Stimulated activated CD4-positive, alpha-beta T cell treated with anti-CD3 and anti-CD28 coated beads, Interleukin-1b, Interleukin-23, amount 100 ng/mL, for 4 hours (primary cell): ENCODE measurements around the gene ANO6.
"Not testable (repeated sequence)": the region's sequence is repeated elsewhere in the genome, so short reads cannot be mapped to it uniquely, and the experiment has no call there.

Experiments
- DNase-seq, 2 donors: peaks; one replicate each; pipeline ENCODE4 v3.0.0-alpha.2; 2020; ENCODE audit warnings: low read depth in 2 of 2

ANO6 gene

DNA sequence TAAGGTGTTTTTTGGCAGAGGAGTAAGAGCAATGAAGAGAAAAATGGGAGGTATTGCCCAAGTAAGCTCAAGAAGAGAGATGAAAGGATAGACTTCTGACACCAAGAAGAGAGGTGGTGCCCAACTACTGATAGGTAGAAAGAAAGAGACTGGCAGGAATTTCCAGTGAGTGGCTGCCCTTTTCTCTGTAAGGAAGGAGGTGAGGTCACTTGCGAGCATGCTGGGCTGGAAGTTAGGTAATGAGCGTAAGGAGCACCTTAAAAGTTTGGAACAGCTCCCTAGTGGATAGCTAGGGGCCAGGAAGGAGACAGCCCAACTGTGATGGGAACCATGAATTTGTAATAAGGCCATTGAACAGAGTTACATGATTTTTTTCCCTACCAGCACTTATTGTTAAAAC, 127.0 kb downstream of the ANO6 start:
- no peak for DNase-seq

DNA sequence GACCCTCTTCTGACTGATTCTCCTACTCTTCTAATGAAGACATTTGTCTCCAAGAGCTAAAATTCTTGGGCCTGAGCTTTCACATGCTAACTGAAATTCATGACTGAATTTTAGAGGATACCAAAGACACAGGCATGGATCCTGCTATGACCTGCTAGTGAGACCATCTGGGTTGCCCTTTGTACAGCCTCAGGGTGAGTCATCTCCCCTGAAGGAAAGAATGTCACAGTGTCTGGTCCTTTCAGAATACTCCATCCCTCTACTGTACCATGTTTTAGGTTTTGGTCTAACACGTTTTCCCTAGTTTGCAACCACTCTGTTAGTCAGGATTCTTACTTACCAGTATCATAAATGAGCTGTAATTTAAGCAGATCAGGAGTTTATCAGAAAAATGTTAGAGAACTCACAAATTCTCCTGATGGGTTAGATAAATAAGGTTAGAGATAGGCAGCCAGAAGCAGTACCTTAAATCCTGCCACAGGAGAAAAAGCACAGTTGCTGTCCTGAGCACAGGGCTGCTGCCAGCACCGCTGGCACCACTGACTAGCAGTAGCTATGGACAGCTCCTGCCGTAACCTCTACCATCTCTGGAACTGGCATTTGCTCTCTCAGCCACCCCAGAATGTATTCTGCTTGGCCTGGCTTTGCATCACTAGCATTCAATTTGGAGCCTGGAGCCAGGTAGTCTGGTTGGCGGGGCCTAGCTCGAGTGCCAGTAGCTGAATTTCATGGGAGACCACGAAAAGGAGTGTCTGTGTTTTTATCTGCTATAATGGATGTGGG, 127.6 kb downstream of the ANO6 start:
- no peak for DNase-seq

DNA sequence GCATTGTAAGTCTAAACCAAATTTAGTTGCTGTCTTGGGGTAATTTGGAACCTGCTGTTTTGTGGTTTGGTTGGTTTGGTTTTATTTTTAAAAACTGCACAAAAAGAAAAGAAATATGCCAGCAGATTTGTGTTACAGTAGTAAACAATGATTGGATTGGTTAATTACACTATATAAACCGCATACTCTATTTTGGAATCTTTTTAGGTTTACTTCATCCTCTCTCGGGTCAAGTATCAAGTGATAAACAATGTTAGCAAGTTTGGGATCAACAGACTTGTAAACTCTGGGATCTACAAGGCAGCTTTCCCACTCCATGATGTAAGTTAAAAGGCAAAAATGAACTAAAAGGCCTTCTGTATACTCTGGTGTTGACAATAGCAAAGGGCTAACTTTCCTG, 132.4 kb downstream of the ANO6 start:
- no peak for DNase-seq

DNA sequence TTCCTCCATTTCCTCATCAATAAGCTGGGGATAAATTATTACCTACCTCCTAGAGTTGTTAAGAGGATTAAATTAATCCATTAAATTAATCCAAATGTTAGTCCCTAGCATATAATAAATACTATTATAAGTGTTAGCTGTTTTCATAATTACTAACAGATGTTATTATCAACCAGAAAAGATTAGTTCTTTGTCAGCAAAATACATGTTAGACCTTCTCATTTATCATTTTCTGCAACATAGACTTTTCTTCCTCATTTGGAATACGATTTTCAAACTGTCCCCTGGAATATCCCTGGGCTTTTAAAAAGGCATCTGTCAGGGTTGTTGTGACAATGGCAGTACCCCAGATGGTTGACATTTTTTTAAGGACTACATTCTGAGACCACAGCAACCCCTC, 133.1 kb downstream of the ANO6 start:
- no peak for DNase-seq

DNA sequence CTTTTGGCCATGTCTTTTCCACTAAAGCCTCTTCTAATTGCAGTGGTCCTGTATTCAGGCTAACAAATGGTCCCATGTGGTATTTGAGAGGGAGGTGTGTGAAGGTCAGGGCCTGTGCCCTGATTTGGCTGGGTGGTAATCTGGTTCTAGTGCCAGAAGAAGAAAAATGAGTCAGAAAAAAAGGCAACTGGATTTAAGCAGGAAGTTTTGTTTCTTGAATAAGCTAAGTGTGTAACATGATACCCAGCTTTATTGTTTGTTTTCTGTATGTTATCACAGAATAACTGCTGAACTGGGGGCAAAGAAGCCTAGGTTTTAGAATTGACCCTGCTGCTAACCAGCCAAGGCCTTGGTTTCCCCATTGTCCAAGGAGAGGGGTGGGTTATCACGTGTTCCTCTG, 134.0 kb downstream of the ANO6 start:
- no peak for DNase-seq

DNA sequence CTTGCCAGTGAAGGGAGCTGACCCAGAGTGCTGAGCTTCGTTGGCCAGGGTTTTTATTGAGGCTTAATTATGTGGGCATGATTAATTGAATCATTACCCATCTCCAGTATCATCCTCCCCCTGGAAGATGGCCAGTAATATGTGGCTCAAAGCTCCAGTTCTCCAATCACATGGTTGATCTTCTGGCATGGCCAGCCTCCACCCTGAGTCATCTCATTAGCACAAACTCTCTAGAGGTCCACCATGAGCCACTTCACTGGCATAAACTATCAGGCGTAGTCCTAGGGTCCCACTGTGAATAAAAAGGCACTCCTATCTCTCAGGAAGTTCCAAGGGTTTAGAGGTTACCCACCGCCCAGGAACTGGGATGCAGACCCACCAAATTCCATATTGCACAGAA, 135.0 kb downstream of the ANO6 start:
- DNase-seq = no peak

DNA sequence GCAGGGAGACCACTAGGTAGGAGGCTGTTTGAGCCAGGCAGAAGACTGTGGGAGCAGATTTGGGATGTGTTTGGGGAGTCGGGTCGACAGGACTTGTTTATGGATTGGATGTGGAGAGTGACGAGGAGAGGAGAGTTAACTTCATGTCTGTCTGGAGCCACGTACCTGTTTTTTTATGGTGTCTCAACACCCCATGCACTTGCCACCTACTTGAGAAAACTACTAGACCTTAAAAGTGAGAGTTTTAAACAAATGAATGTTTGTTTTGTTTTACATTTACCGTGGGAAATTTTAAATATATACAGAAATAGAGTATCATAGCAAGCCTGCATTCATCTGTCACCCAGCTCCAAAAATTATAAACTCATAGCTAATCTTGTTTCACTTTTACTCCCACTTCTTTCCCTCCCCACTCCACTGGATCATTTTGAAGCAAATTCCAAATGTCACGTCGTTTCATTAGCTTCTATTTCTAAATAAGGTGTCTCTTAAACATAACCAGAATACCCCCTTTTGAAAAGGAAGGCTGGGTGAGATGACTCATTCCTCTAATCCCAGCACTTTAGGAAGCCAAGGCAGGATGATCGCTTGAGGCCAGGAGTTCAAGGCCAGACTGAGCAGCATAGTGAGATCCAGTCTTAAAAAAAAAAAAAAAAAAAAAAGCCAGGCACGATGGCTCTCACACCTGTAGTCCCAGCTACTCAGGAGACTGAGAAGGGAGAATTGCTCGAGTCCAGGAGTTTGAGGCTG, 136.2 kb downstream of the ANO6 start:
- DNase-seq = no peak

DNA sequence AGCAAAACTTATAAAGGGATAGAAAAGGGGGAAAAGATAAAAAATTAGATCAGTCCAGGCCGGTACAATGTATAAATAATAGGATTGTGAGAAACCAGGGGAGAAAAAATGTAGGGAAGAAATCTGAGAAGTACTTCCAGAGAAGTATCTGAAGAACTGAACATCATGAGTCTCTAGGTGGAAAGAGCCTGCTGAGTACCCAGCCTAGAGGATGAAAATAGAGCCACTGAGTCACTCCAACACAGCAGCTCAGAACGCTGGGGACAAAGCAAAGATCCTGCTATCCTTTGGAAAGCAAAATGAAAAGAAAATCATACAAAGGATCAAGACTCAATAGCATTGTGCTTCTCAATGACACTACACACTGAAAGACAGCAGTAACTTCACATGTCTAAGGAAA, 138.0 kb downstream of the ANO6 start:
- no peak for DNase-seq

DNA sequence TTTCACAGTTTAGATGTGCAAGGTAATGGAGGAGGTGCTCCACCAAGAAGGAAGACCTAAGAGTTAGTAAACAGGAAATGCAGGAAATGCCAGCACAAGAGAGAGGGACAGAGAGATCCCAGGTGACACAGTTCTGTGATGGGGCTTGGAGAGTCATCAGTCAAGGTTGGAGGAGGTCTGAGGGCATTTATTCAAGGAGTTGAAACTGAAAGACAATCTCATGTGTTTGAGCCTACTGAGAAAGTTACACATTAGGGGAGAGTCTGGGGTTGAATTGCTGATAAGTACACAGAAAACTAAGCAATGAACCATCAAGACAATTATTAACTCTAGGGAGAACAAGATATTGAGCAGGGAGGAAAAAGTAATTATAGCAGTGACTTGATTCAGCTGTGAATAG, 138.5 kb downstream of the ANO6 start:
- no peak for DNase-seq

DNA sequence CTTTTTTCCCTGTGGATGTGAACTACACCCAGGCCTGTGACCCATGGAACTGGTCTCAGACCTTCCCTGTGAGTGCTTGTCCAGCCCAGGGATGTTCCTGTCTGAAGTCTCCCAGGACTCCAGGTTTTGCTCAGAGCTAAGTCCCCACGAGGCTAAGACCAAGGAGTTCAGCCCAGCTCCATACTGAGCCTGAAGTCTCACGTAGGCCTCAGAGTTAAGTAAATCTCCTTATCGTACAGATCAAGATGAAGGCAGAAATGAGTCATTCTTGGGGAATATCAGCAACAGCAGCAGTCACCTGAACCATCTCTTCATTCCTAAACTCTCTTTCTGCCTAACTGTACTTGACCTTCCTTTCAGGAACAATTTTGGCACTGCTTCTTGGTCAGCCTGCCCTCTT, 139.8 kb downstream of the ANO6 start:
- DNase-seq = no peak

DNA sequence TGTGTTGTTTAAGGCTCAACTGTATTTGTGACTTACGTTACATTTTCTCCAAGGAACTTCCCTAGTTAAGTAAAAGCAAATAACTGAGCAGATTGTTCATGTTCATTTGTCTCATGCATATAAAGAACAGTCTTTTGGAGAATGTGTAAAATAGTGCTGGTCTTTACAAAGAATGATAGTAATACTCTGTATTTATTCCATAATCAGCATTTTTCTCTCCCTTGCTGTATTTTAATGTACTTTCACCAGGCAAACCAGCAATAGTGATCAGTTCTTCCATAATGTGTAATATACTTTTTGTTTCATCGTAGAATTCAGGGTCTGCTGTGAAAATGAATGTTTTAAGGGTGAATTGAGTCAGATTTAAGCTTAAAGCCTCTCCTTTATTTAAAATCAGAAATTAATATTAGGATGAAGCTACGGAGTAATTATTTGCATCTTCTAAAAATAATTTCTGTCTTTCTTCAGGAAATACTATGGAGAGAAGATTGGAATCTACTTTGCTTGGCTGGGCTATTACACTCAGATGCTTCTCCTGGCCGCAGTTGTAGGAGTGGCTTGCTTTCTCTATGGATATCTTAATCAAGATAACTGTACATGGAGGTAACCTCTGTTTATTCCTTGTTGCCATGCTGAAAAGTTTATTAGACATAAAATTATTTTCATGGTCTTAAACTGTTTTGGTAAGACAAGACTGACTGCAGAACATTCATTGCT, 141.1 kb downstream of the ANO6 start:
- DNase-seq = no peak

DNA sequence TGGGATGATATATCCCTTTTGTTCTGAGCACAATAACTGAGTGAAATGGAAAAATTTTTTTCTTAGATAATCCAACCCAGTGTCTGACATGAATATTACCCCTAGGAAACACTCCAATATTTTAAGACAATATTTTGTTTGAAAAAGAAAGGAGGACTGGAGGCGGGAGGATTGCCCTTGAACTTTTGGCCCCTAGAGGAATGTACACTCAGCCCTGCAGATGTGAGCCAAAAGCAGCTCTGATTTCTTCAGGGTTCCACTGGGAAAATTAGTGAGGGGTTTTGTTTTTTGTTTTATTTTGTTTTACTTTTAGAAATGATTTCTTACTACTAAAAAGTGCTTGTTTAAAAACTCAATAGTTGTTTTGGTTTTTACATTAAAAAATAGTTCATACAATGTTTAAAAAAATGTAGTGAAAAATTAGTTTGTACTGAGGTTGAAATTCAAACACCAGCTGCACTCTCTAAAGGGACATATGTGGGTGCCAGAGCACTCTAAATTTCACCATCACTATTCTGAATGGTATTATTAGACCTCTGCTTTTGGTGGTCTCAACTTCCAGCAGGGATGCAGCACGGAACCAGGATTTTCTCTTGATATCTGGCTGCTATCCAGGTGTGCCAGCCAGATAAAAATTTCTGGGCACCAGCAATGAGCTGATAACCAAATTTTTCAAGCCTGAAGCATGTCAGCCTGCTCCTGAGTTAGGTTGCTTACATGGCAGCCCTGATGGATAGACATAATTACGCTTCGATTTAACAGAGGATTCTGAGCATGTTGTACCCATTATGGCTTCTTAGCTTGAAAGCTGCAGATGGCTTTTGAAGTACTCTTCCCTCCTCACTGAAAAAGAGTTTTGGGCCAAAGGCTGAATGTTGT, 141.9 kb downstream of the ANO6 start:
- no peak for DNase-seq

DNA sequence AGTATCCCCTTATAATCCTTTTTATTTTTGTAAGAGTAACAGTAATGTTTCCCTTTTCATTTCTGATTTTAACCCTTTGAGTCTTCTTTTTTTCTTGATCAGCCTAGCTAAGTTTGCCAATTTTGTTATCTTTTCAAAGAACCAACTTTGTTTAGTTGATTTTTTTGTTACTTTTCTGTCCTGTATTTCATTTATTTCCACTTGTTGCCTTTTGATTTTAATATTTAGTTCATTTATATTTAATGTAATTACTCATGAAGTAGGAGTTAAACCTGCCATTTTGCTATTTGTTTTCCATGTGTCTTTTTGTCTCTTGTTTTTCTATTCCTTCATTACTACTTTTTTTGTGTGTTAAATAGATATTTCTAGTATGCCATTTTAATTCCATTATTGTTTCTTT, 146.4 kb downstream of the ANO6 start:
- no peak for DNase-seq

DNA sequence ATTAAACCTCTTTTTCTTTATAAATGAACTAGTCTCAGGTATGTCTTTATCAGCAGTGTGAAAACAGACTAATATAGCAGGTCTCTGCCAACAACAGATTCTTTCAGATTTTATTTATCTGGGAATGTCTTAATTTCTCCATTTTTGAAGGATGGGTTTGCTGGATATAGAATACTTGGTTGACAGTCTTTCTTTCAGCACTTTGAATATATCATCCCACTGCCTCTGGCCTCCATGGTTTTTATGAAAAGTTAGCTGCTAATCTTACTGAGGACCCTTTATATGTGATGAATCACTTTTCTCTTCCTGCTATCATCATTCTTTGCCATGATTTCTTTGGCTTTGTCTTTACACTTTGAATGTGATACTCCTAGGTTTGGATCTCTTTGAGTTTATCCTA, 148.0 kb downstream of the ANO6 start:
- no peak for DNase-seq

DNA sequence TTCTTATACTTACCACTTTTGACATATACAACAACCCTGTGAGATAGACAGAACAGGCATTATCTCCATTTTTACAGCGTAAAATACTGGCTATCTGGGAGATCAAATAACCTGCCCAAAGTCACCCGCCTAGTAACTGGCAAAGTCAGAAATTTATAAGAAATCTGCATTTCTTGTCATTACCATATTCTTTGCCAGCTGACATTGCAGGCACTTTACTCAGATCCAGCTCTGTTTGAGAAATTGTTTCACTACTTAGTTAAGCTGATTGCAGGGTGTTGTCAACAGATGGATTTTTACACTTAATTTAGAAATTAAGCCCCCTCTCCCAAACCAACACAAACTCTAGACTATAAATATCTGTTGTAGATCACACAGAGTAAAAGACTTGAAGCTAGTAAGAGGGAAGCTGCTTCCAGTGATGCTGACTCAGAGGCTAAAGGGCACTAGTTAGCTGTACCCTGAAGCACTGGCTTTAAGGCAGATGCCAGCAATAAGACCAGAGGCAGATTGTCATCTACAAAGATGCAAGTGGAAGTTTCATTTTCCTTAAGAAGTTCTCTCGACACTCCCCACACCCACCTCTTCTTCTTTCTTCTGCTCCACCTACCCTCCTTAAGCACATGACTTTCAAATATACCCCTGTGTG, 153.1 kb downstream of the ANO6 start:
- DNase-seq = no peak

DNA sequence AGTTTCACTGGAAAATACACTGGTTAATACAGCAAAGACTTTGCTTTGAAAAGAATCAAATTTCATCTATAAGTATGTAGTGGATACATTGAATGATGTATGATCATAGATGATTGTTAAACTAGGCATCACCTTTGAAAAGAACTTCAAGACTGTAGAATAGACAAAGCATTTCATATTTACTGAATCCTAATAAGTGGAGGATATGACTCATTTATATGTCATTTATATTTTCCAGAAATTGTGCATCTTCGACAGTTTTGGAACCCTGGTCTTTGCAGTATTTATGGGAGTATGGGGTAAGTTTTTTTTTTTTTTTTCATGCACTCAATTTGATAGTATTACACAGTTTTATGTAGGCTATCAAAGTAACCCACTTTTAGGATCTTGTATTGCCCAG, 161.9 kb downstream of the ANO6 start:
- DNase-seq = no peak

DNA sequence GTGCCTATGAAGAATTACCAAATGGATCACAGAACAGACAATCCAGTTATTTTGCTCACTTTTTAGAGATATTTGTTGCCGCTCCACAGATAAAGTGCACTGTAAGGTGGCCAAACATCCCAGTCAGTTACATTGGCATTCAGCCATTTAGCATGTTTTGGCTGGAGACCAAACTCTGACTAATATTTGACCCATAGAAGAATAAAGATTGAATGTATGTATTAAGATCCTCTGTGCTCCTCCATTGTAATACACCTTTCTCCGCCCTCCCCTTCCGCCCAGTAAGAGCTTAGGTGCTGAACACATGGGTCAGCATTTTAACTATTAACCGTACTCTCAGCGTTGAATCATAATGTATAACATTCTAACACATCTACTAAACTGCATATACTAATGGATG, 163.4 kb downstream of the ANO6 start:
- no peak for DNase-seq

DNA sequence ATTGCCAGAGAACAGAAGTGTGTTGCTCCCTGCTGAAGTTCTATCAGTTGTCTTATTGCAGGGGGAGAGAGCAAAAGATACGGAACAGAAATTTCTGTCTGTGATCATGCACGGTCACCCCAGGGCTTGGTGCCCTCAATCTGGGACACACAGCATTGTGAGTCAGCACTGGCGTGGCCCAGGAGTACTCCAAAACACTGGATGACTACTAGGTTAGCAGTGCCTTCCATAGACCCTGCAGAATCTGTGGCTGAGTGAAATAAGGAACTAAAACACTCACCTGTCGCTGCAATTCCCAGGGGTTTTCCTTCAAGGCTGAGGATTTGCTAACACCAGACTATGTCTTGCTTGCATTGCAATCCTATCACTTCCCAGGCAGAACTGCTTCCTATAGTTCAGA, 165.5 kb downstream of the ANO6 start:
- DNase-seq = no peak

DNA sequence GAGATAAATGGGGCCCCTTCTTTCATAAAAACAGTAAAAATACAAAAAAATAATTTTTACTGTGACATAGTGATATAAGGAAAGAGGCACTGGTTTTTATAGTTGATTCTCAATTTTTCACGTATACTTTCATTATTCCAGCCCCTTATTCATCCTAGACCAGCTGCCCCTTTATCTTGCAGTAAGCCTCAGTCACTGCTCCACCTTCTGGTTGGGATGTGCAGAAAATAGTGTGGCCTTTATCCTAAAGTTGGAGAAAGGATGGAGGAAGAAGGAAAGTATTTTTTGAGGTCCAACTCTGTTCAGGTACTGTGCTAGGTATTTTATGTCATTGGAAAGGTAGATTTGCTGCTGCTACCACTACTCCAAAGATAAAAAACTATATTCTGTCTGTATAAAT, 172.7 kb downstream of the ANO6 start:
- no peak for DNase-seq

DNA sequence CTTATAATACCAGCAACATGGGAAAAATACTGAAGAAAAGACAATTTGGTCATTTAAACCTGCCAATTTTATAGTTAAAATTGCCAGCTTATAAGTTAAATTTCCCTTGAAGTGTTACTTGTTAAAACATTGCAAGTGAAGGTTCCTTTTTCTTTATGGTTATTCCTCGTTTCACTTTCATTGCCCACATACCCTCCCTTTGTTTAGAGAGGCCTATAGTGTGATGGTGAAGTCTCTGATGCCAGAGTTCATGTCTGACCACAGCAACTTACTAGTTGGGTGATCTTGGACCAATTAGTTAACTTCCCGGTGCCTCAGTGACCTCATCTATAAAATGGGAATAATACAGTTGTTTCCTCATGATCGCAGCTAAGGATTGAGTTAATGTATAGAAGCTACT, 173.5 kb downstream of the ANO6 start:
- no peak for DNase-seq

DNA sequence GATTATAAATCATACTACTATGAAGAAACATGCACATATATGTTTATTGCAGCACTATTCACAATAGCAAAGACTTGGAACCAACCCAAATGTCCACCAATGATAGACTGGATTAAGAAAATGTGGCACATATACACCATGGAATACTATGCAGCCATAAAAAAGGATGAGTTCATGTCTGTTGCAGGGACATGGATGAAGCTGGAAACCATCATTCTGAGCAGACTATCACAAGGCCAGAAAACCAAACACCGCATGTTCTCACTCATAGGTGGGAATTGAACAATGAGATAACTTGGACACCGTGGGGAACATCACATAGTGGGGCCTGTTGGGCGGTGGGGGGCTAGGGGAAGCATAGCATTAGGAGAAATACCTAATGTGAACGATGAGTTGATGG, 181.6 kb downstream of the ANO6 start:
- not testable (repeated sequence) for DNase-seq
